HepG2 (cell line): ENCODE results near the gene ENPP1. TPM values are rescaled to one million over a fixed set of nuclear protein-coding genes. Genes with fewer than 3 reads are reported as not detected.

ENCODE experiments used
- AFF4 ChIP-seq: sonication (generic); formaldehyde crosslinking; IDR thresholded peaks from 2 replicates; pipeline ENCODE4 v1.4.0; 2020; ENCODE audit warnings: missing genetic modification reagents
- CC2D1A ChIP-seq: sonication (generic); formaldehyde crosslinking; IDR thresholded peaks from 2 replicates; pipeline ENCODE4 v1.8.1; 2023; ENCODE audit warnings: mild to moderate bottlenecking, missing genetic modification reagents
- CHD4 ChIP-seq: fragments of 200-600 bp; sonication (generic); IDR thresholded peaks from 2 replicates; pipeline ENCODE4 v1.7.0; 2017; ENCODE audit warnings: mild to moderate bottlenecking, low read length, borderline replicate concordance
- DMAP1 ChIP-seq: IDR thresholded peaks from 2 replicates; pipeline ENCODE4 v1.6.1; 2016
- GATAD1 ChIP-seq: IDR thresholded peaks from 2 replicates; pipeline ENCODE4 v1.6.1; 2016; ENCODE audit warnings: missing genetic modification reagents, missing compliant biosample characterization
- JUND ChIP-seq: sonication (generic); formaldehyde crosslinking; IDR thresholded peaks from 2 replicates; pipeline ENCODE4 v1.8.0; 2022; ENCODE audit warnings: mild to moderate bottlenecking, missing genetic modification reagents
- MIER3 ChIP-seq: IDR thresholded peaks from 2 replicates; pipeline ENCODE4 v1.6.1; 2016; ENCODE audit warnings: missing compliant biosample characterization, borderline replicate concordance
- NCOA1 ChIP-seq: sonication (generic); formaldehyde crosslinking; IDR thresholded peaks from 2 replicates; pipeline ENCODE4 v1.9.0; 2021; ENCODE audit warnings: missing genetic modification reagents
- NKX3-1 ChIP-seq: sonication (generic); formaldehyde crosslinking; IDR thresholded peaks from 2 replicates; pipeline ENCODE4 v1.5.0; 2020; ENCODE audit warnings: missing genetic modification reagents
- PRDM15 ChIP-seq: sonication (generic); formaldehyde crosslinking; IDR thresholded peaks from 2 replicates; pipeline ENCODE4 v1.4.0; 2020; ENCODE audit warnings: missing genetic modification reagents
- TAF1 ChIP-seq: sonication (generic); formaldehyde crosslinking; IDR thresholded peaks from 2 replicates; pipeline ENCODE4 v1.4.0; 2020; ENCODE audit warnings: missing genetic modification reagents
- THYN1 ChIP-seq: sonication (generic); formaldehyde crosslinking; IDR thresholded peaks from 2 replicates; pipeline ENCODE4 v1.8.1; 2023; ENCODE audit warnings: low read depth, mild to moderate bottlenecking, moderate library complexity, missing genetic modification reagents, borderline replicate concordance
- ZFP41 ChIP-seq: sonication (generic); formaldehyde crosslinking; IDR thresholded peaks from 2 replicates; pipeline ENCODE4 v1.4.0; 2020; ENCODE audit warnings: mild to moderate bottlenecking, missing genetic modification reagents, borderline replicate concordance
- ZNF484 ChIP-seq: sonication (generic); formaldehyde crosslinking; IDR thresholded peaks from 2 replicates; pipeline ENCODE4 v1.5.1; 2020; ENCODE audit warnings: mild to moderate bottlenecking, low read depth, missing genetic modification reagents, borderline replicate concordance
- ZNF710 ChIP-seq: sonication (generic); formaldehyde crosslinking; IDR thresholded peaks from 2 replicates; pipeline ENCODE4 v1.5.0; 2020; ENCODE audit warnings: mild to moderate bottlenecking, missing genetic modification reagents, borderline replicate concordance
- polyA plus RNA-seq, 8 experiments: library from polyadenylated mRNA; depleted of rRNA in 3 of 8; stranded (reverse) in 7 of 8; unstranded in 1 of 8; fragments of >200 nt; fragmentation: Illumina TruSeq in 4 of 8; extraction: Trizol in 4 of 8; gene quantifications; 2 replicates each; pipeline versions ENCODE4 v1.2.1 to v1.2.3, GENCODE V29; 2011 to 2016; ENCODE audit warnings: low read depth in 4 of 8, missing spikeins in 1 of 8, mixed read lengths in 1 of 8; ENCODE audit not compliant: insufficient read depth in 1 of 8
- total RNA-seq, 5 experiments: library from RNA; depleted of rRNA; stranded (reverse); fragments of >200 nt; fragmentation: Illumina TruSeq; extraction: Trizol; gene quantifications; 2 replicates each; pipeline ENCODE4 v1.2.3, GENCODE V29; 2016; ENCODE audit warnings: low read depth in 1 of 5
- TF ChIP-seq, protein P1 (sequence below), 2 experiments: sonication (generic) in 1 of 2; formaldehyde crosslinking in 1 of 2; IDR thresholded peaks; 2 replicates each; pipeline versions ENCODE4 v1.5.1 to v1.6.1; 2011 to 2020; ENCODE audit warnings: borderline replicate concordance in 1 of 2, low read depth in 1 of 2, low read length in 1 of 2, mild to moderate bottlenecking in 1 of 2, missing genetic modification reagents in 1 of 2, moderate library complexity in 1 of 2

The ENPP1 gene
- total and polyA plus RNA-seq, 2 of the 13 experiments (the other 11 are each of a cell fraction or from before 2014, with no cell fraction given) = 56.5 to 160 TPM

- TF ChIP-seq AFF4 (CRISPR knock-in tag) (no peak), ZFP41 (CRISPR knock-in tag) (no peak), ZNF710 (peak; percentile 81; the same call in 1 of the 2 replicates), ZNF484 (CRISPR knock-in tag) (no peak), MIER3 (peak; percentile 81), PRDM15 (no peak), NCOA1 (CRISPR knock-in tag) (peak; percentile 76; the same call in 1 of the 2 replicates), JUND (CRISPR knock-in tag) (0 out of 2 replicates have a peak, but pooled peaks have one; percentile 29), CC2D1A (no peak), NKX3-1 (peak; percentile 44; the same call in 1 of the 2 replicates), GATAD1 (CRISPR knock-in tag) (peak; percentile 75), DMAP1 (CRISPR knock-in tag) (peak; percentile 74), THYN1 (CRISPR knock-in tag) (no peak), CHD4 (peak; percentile 48; the same call in 1 of the 2 replicates), TAF1 (CRISPR knock-in tag) (peak; percentile 32; the same call in 1 of the 2 replicates)
- TF ChIP-seq, protein P1, sequence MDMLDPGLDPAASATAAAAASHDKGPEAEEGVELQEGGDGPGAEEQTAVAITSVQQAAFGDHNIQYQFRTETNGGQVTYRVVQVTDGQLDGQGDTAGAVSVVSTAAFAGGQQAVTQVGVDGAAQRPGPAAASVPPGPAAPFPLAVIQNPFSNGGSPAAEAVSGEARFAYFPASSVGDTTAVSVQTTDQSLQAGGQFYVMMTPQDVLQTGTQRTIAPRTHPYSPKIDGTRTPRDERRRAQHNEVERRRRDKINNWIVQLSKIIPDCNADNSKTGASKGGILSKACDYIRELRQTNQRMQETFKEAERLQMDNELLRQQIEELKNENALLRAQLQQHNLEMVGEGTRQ (IDR thresholded peaks at IDR 0.05; ENCODE audit: low read depth, low read length) = no peak
- TF ChIP-seq, protein P1 (CRISPR knock-in tag; IDR thresholded peaks at IDR 0.05; ENCODE audit: borderline replicate concordance) = no peak
These were observed 86.9 kb downstream of the ENPP1 start (continued) for GRCh38 chr6:131894493-131895424.
